Upper lobe of left lung (tissue), 4 donors: ENCODE measurements around the gene ACAA1.

ENCODE experiments used
- POLR2A ChIP-seq, 4 donors: fragments of 450-650 bp; IDR thresholded peaks; one replicate each; pipeline ENCODE4 v1.5.1; 2016 to 2017; ENCODE audit warnings: antibody characterized with exemption in 4 of 4, mild to moderate bottlenecking in 2 of 4
- POLR2AphosphoS5 ChIP-seq, 2 donors: sonication (generic); formaldehyde crosslinking; IDR thresholded peaks; one replicate each; pipeline ENCODE4 v1.5.1; 2017; ENCODE audit warnings: antibody characterized with exemption in 2 of 2
- TF ChIP-seq, protein P1 (sequence below), 6 experiments: fragments of 450-650 bp in 4 of 6; fragments of 200-600 bp in 2 of 6; sonication (generic) in 2 of 6; IDR thresholded peaks; one replicate each; pipeline ENCODE4 v1.5.1; 2016 to 2019; ENCODE audit warnings: antibody characterized with exemption in 6 of 6

DNA sequence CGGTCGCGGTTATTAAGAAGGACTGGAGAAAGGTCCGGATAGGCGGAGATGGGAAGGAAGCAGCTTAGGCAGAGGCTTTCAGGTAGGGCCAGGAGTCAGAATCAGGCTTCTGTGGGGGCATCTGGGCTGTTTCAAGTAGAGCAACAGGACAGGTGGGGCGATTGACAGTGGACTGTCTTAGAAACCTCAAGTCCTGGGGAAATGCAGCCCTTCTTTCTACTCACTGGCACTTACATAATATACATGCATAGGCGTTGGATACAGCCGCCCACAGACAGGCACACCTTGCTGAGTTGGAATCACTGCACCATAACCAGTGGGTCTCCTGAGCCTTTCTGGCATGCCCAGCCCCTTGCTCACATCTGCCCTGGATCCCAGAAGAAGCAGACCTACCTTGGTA is 2.3 kb upstream of the ACAA1 start:
- TF ChIP-seq POLR2A (IDR thresholded peaks at IDR 0.05) (no peak), POLR2AphosphoS5 (IDR thresholded peaks at IDR 0.05) (no peak)
- TF ChIP-seq, protein P1, sequence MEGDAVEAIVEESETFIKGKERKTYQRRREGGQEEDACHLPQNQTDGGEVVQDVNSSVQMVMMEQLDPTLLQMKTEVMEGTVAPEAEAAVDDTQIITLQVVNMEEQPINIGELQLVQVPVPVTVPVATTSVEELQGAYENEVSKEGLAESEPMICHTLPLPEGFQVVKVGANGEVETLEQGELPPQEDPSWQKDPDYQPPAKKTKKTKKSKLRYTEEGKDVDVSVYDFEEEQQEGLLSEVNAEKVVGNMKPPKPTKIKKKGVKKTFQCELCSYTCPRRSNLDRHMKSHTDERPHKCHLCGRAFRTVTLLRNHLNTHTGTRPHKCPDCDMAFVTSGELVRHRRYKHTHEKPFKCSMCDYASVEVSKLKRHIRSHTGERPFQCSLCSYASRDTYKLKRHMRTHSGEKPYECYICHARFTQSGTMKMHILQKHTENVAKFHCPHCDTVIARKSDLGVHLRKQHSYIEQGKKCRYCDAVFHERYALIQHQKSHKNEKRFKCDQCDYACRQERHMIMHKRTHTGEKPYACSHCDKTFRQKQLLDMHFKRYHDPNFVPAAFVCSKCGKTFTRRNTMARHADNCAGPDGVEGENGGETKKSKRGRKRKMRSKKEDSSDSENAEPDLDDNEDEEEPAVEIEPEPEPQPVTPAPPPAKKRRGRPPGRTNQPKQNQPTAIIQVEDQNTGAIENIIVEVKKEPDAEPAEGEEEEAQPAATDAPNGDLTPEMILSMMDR (IDR thresholded peaks at IDR 0.05), result no peak
